ENCODE measurements around the gene S100A14. TPM values are rescaled to one million over a fixed set of nuclear protein-coding genes. Genes with fewer than 3 reads are reported as not detected.

Gene S100A14
- total RNA-seq, 2 donors from 2014 or later = 543 to 565 TPM

GRCh38 chr1:153631047-153632022 is 15.2 kb upstream of the S100A14 start:
- Histone ChIP-seq H3K27ac (peak overlapping the region; percentile 21), H3K4me3 (no peak overlapping the region), H3K27me3 (no peaks in the 10 kb centered on the region), H3K9ac (ENCODE audit: low read depth in 2 of 2, low read length in 2 of 2) (no peak overlapping the region), H3K36me3 (no peaks in the 10 kb centered on the region), H3K4me1 (peaks cover 14% of the 10 kb centered on the region), H3K9me3 (no peaks in the 10 kb centered on the region)
- no peak for TF ChIP-seq CTCF (IDR thresholded peaks at IDR 0.05)
- intact Hi-C loops (cut with DNase I) = no loop called here
- no peak for DNase-seq

GRCh38 chr1:153630384-153630783 is 14.3 kb upstream of the S100A14 start:
- no peaks in the 10 kb centered on the region for H3K27me3 ChIP-seq
- no peak overlapping the region for H3K4me3 ChIP-seq
- TF ChIP-seq CTCF (IDR thresholded peaks at IDR 0.05) = no peak
- H3K9ac ChIP-seq (ENCODE audit: low read depth in 2 of 2, low read length in 2 of 2) = no peak overlapping the region
- no peak overlapping the region for H3K27ac ChIP-seq
- H3K4me1 ChIP-seq = peaks cover 10% of the 10 kb centered on the region
- no peaks in the 10 kb centered on the region for H3K36me3 ChIP-seq
- no peaks in the 10 kb centered on the region for H3K9me3 ChIP-seq
- no peak for DNase-seq
- intact Hi-C loops (cut with DNase I) = no loop called here

- peaks cover 9% of the 10 kb centered on the region for H3K4me1 ChIP-seq
- H3K27ac ChIP-seq = no peak overlapping the region
- no peak for TF ChIP-seq CTCF (IDR thresholded peaks at IDR 0.05)
- no peak for DNase-seq
- no peaks in the 10 kb centered on the region for H3K27me3 ChIP-seq
- H3K4me3 ChIP-seq = no peak overlapping the region
- intact Hi-C loops (cut with DNase I) = no loop called here
- no peaks in the 10 kb centered on the region for H3K9me3 ChIP-seq
- H3K9ac ChIP-seq (ENCODE audit: low read depth in 2 of 2, low read length in 2 of 2) = no peak overlapping the region
- no peaks in the 10 kb centered on the region for H3K36me3 ChIP-seq
These were observed 13.8 kb upstream of the S100A14 start for GRCh38 chr1:153629971-153630370.

- TF ChIP-seq CTCF (IDR thresholded peaks at IDR 0.05) = no peak
- intact Hi-C loops (cut with DNase I) = no loop called here
- H3K9me3 ChIP-seq = no peaks in the 10 kb centered on the region
- peaks cover 9% of the 10 kb centered on the region for H3K4me1 ChIP-seq
- H3K27me3 ChIP-seq = no peaks in the 10 kb centered on the region
- H3K27ac ChIP-seq = no peak overlapping the region
- no peaks in the 10 kb centered on the region for H3K36me3 ChIP-seq
- no peak for DNase-seq
- no peak overlapping the region for H3K4me3 ChIP-seq
- no peak overlapping the region for H3K9ac ChIP-seq (ENCODE audit: low read depth in 2 of 2, low read length in 2 of 2)
These were observed 13.2 kb upstream of the S100A14 start for GRCh38 chr1:153629343-153629665.

GRCh38 chr1:153628638-153629342 is 12.7 kb upstream of the S100A14 start:
- Histone ChIP-seq H3K4me3 (no peak overlapping the region), H3K9ac (ENCODE audit: low read depth in 2 of 2, low read length in 2 of 2) (no peak overlapping the region), H3K36me3 (no peaks in the 10 kb centered on the region), H3K27ac (no peak overlapping the region), H3K9me3 (no peaks in the 10 kb centered on the region), H3K27me3 (no peaks in the 10 kb centered on the region), H3K4me1 (peaks cover 9% of the 10 kb centered on the region)
- intact Hi-C loops (cut with DNase I) = no loop called here
- DNase-seq = no peak
- no peak for TF ChIP-seq CTCF (IDR thresholded peaks at IDR 0.05)

Measured in colonic mucosa (tissue), 4 donors.